Measurements from ENCODE around the gene IP6K3. TPM values are rescaled to one million over a fixed set of nuclear protein-coding genes. Genes with fewer than 3 reads are reported as not detected.

The IP6K3 gene
- total and polyA plus RNA-seq, 2 donors (not counting 1 experiment from before 2014, with no cell fraction given): not detected

DNA sequence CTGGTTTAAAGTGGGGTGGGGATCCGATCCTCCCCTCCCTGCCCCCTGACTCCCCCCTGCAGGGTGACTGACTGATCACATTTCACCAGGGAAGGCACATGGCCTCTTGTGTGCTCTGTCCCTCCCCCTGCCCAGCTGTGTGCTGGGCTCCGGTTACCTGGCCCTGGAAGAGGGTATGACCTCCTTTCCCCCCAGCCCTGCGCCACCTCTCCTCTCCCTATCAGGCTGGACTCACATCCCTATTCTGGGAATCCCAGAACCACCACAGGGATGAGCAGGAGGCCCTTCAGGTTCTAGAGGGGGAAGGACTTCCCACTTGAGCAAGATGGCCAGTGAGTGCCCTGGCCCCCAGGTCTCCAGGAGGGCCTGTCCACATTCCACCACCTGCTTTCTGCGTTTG is 2.1 kb upstream of the IP6K3 start:
- Histone ChIP-seq H4K20me1 (ENCODE audit: control insufficient read depth, insufficient read depth, low read length, poor library complexity, severe bottlenecking) (no peaks in the 10 kb centered on the region), H3K9me3 (ENCODE audit: control extremely low read depth in 1 of 3, control insufficient read depth in 2 of 3, insufficient read depth in 1 of 3, low read length in 2 of 3) (no peaks in the 10 kb centered on the region), H3K4me3 (ENCODE audit: control extremely low read depth in 1 of 5, extremely low read depth in 1 of 5, insufficient read depth in 1 of 5, low read depth in 2 of 5, low read length in 4 of 5) (no peak overlapping the region), H3K9ac (ENCODE audit: low read length) (no peak overlapping the region), H3K27me3 (replicated peaks in 1 of 4; ENCODE audit: control extremely low read depth in 1 of 4, control insufficient read depth in 3 of 4, insufficient read depth in 4 of 4, low read length in 3 of 4) (peaks cover 0 to 8% (median under 1%) of the 10 kb centered on the region in 4 experiments), H3K27ac (ENCODE audit: low read length in 2 of 2) (no peak overlapping the region), H3K79me2 (ENCODE audit: control insufficient read depth, insufficient read depth, low read length) (no peaks in the 10 kb centered on the region), H3K4me2 (replicated peaks; ENCODE audit: low read depth, low read length, poor library complexity, severe bottlenecking) (no peak overlapping the region), H3K4me1 (ENCODE audit: control insufficient read depth in 2 of 2, insufficient read depth in 2 of 2, low read length in 2 of 2) (peaks cover 0 to 3% of the 10 kb centered on the region in 2 donors), H3K36me3 (replicated peaks in 1 of 2; ENCODE audit: control extremely low read depth in 1 of 2, control insufficient read depth in 1 of 2, extremely low read depth in 1 of 2, insufficient read depth in 2 of 2, low read length in 1 of 2) (no peaks in the 10 kb centered on the region), H2AFZ (ENCODE audit: insufficient read depth, low read depth, low read length, poor library complexity, severe bottlenecking) (no peak overlapping the region)
- H3K4me3 Mint-ChIP-seq: no peak overlapping the region
- intact Hi-C loops (cut with micrococcal nuclease): no loop called here
- 92% methylated on average over 2 of the region's 4 CpGs for WGBS (ENCODE audit: insufficient coverage)
- CTCF ChIA-PET: no interaction called here
- no peak overlapping the region for H3K27ac Mint-ChIP-seq
- DNase-seq: no peak
- no peaks in the 10 kb centered on the region for H3K9me3 Mint-ChIP-seq (ENCODE audit: insufficient read depth)
- no peak for ATAC-seq (ENCODE audit: low read depth)
- TF ChIP-seq, protein P1, sequence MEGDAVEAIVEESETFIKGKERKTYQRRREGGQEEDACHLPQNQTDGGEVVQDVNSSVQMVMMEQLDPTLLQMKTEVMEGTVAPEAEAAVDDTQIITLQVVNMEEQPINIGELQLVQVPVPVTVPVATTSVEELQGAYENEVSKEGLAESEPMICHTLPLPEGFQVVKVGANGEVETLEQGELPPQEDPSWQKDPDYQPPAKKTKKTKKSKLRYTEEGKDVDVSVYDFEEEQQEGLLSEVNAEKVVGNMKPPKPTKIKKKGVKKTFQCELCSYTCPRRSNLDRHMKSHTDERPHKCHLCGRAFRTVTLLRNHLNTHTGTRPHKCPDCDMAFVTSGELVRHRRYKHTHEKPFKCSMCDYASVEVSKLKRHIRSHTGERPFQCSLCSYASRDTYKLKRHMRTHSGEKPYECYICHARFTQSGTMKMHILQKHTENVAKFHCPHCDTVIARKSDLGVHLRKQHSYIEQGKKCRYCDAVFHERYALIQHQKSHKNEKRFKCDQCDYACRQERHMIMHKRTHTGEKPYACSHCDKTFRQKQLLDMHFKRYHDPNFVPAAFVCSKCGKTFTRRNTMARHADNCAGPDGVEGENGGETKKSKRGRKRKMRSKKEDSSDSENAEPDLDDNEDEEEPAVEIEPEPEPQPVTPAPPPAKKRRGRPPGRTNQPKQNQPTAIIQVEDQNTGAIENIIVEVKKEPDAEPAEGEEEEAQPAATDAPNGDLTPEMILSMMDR (IDR thresholded peaks at IDR 0.05): no peak
- TF ChIP-seq EZH2 (IDR thresholded peaks at IDR 0.05; ENCODE audit: borderline replicate concordance, insufficient read depth, low read depth, low read length, poor library complexity, severe bottlenecking): no peak
- H3K27me3 Mint-ChIP-seq: peaks cover 27% of the 10 kb centered on the region
- H3K4me1 Mint-ChIP-seq: peaks cover 3% of the 10 kb centered on the region
- POLR2A ChIA-PET: no interaction called here

DNA sequence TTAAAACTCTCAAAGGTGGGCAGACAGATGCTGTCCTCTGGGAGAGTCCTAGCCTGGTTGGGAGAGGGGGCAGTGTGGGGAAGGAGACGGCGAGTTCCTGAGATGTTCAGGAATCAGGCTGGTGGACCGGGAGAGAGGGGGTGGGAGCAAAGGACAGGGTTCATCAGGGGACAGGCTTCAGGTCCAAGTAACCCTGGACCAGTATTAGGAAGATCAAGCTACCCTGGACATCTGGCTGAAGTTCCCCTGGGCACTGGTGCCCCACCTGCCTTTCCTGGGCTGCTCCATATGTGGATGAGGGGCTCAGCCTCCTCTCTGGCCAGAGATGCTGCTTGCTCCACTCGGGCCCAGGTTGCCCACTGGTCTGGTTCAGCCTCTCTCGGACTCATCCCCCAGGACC is 1.1 kb upstream of the IP6K3 start:
- Histone ChIP-seq H2AFZ (ENCODE audit: insufficient read depth, low read depth, low read length, poor library complexity, severe bottlenecking) (no peak overlapping the region), H3K4me2 (replicated peaks; ENCODE audit: low read depth, low read length, poor library complexity, severe bottlenecking) (no peak overlapping the region), H3K27ac (ENCODE audit: low read length in 2 of 2) (no peak overlapping the region), H3K9ac (ENCODE audit: low read length) (no peak overlapping the region), H3K4me1 (ENCODE audit: control insufficient read depth in 2 of 2, insufficient read depth in 2 of 2, low read length in 2 of 2) (peaks cover 0 to 3% of the 10 kb centered on the region in 2 donors), H3K27me3 (replicated peaks in 1 of 4; ENCODE audit: control extremely low read depth in 1 of 4, control insufficient read depth in 3 of 4, insufficient read depth in 4 of 4, low read length in 3 of 4) (peaks cover 0 to 9% (median under 1%) of the 10 kb centered on the region in 4 experiments), H4K20me1 (ENCODE audit: control insufficient read depth, insufficient read depth, low read length, poor library complexity, severe bottlenecking) (no peaks in the 10 kb centered on the region), H3K9me3 (ENCODE audit: control extremely low read depth in 1 of 3, control insufficient read depth in 2 of 3, insufficient read depth in 1 of 3, low read length in 2 of 3) (no peaks in the 10 kb centered on the region), H3K79me2 (ENCODE audit: control insufficient read depth, insufficient read depth, low read length) (no peaks in the 10 kb centered on the region), H3K4me3 (ENCODE audit: control extremely low read depth in 1 of 5, extremely low read depth in 1 of 5, insufficient read depth in 1 of 5, low read depth in 2 of 5, low read length in 4 of 5) (no peak overlapping the region), H3K36me3 (replicated peaks in 1 of 2; ENCODE audit: control extremely low read depth in 1 of 2, control insufficient read depth in 1 of 2, extremely low read depth in 1 of 2, insufficient read depth in 2 of 2, low read length in 1 of 2) (no peaks in the 10 kb centered on the region)
- ATAC-seq (ENCODE audit: low read depth) (no peak), DNase-seq (no peak)
- CTCF ChIA-PET: no interaction called here
- H3K4me1 Mint-ChIP-seq: peaks cover 3% of the 10 kb centered on the region
- H3K9me3 Mint-ChIP-seq (ENCODE audit: insufficient read depth): no peaks in the 10 kb centered on the region
- POLR2A ChIA-PET: no interaction called here
- no peak overlapping the region for H3K4me3 Mint-ChIP-seq
- no peak for TF ChIP-seq EZH2 (IDR thresholded peaks at IDR 0.05; ENCODE audit: borderline replicate concordance, insufficient read depth, low read depth, low read length, poor library complexity, severe bottlenecking)
- TF ChIP-seq, protein P1 (IDR thresholded peaks at IDR 0.05): no peak
- H3K27ac Mint-ChIP-seq: no peak overlapping the region
- intact Hi-C loops (cut with micrococcal nuclease): no loop called here
- WGBS (ENCODE audit: insufficient coverage): 90% methylated on average over 5 of the region's 5 CpGs
- H3K27me3 Mint-ChIP-seq: peaks cover 25% of the 10 kb centered on the region
